ENCODE results near the gene AP1G2.

The AP1G2 gene

DNA sequence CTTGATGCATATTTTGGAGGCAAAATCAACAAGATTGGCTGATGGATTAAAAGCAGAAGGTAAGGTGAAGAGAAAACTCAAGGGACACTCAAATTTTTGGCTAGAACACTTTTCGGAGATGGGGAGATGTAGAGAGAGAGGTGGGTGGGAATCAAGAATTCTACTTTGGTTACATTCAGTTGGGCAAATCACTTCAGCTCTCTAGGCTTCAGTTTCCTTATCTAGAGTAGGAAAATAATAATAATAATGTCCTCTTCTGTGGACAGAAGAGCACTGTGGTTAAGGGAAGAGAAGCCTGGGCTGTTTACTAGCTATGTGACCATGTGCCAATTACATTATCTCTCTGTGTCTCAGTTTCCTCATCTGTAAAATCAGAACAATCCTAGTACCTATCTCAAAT, 45.2 kb upstream of the AP1G2 start:
- TF ChIP-seq TAF1 (IDR thresholded peaks at IDR 0.05; ENCODE audit: low read depth) = no peak
- no peak for TF ChIP-seq YY1 (IDR thresholded peaks at IDR 0.05; ENCODE audit: low read depth)
- no peak for TF ChIP-seq CREB1 (IDR thresholded peaks at IDR 0.05; ENCODE audit: low read depth)
- TF ChIP-seq TCF12 (IDR thresholded peaks at IDR 0.05; ENCODE audit: low read depth) = no peak
- no peak for TF ChIP-seq FOXM1 (IDR thresholded peaks at IDR 0.05; ENCODE audit: borderline replicate concordance, low read depth)
- TF ChIP-seq NFIC (IDR thresholded peaks at IDR 0.05) = no peak
- no peak for TF ChIP-seq ZBTB7A (IDR thresholded peaks at IDR 0.05; ENCODE audit: low read depth)
- no peak for TF ChIP-seq REST (IDR thresholded peaks at IDR 0.05; ENCODE audit: low read depth)
- TF ChIP-seq RAD21 (IDR thresholded peaks at IDR 0.05; ENCODE audit: low read depth) = no peak
- no peak for TF ChIP-seq EP300 (IDR thresholded peaks at IDR 0.05; ENCODE audit: borderline replicate concordance)
- TF ChIP-seq MAX (IDR thresholded peaks at IDR 0.05) = no peak
- TF ChIP-seq CEBPB (IDR thresholded peaks at IDR 0.05) = no peak
- TF ChIP-seq, protein P1, sequence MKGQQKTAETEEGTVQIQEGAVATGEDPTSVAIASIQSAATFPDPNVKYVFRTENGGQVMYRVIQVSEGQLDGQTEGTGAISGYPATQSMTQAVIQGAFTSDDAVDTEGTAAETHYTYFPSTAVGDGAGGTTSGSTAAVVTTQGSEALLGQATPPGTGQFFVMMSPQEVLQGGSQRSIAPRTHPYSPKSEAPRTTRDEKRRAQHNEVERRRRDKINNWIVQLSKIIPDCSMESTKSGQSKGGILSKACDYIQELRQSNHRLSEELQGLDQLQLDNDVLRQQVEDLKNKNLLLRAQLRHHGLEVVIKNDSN (IDR thresholded peaks at IDR 0.05) = no peak
- no peak for TF ChIP-seq TEAD4 (IDR thresholded peaks at IDR 0.05)
- TF ChIP-seq EGR1 (IDR thresholded peaks at IDR 0.05) = no peak

DNA sequence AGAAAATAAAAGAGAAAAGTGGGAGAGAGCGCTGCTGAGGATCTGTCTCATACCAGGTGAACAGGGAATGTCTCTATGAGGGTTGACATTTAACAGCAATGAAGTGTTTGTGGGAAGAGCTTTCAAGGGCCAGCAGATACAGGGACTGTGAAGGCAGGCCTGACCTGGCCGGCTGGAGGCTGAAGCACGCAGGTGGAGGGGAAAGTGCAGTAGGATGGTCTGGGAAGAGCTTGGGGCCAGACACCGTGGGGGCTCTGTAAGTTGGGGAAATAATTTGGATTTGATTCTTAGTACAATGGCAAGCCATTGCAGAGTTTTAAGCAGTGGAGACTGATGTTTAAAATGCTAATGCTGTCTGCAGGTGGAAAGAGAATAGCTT, 44.8 kb upstream of the AP1G2 start:
- TF ChIP-seq MAX (IDR thresholded peaks at IDR 0.05) = no peak

- TF ChIP-seq ZBTB7A (IDR thresholded peaks at IDR 0.05; ENCODE audit: low read depth) (no peak), CEBPB (IDR thresholded peaks at IDR 0.05) (no peak), TCF12 (IDR thresholded peaks at IDR 0.05; ENCODE audit: low read depth) (no peak), YY1 (IDR thresholded peaks at IDR 0.05; ENCODE audit: low read depth) (no peak), EGR1 (IDR thresholded peaks at IDR 0.05) (no peak), FOXM1 (IDR thresholded peaks at IDR 0.05; ENCODE audit: borderline replicate concordance, low read depth) (no peak), TAF1 (IDR thresholded peaks at IDR 0.05; ENCODE audit: low read depth) (no peak), TEAD4 (IDR thresholded peaks at IDR 0.05) (no peak), EP300 (IDR thresholded peaks at IDR 0.05; ENCODE audit: borderline replicate concordance) (no peak), MAX (IDR thresholded peaks at IDR 0.05) (no peak)
- TF ChIP-seq, protein P1 (IDR thresholded peaks at IDR 0.05) = no peak
These were observed 43.3 kb upstream of the AP1G2 start for GRCh38 chr14:23610815-23611289.

- TF ChIP-seq ZBTB7A (IDR thresholded peaks at IDR 0.05; ENCODE audit: low read depth) (no peak), CEBPB (IDR thresholded peaks at IDR 0.05) (no peak), EP300 (IDR thresholded peaks at IDR 0.05; ENCODE audit: borderline replicate concordance) (no peak), EGR1 (IDR thresholded peaks at IDR 0.05) (no peak), FOXM1 (IDR thresholded peaks at IDR 0.05; ENCODE audit: borderline replicate concordance, low read depth) (no peak), CREB1 (IDR thresholded peaks at IDR 0.05; ENCODE audit: low read depth) (no peak), TCF12 (IDR thresholded peaks at IDR 0.05; ENCODE audit: low read depth) (no peak), RAD21 (IDR thresholded peaks at IDR 0.05; ENCODE audit: low read depth) (no peak), MAX (IDR thresholded peaks at IDR 0.05) (no peak), YY1 (IDR thresholded peaks at IDR 0.05; ENCODE audit: low read depth) (no peak)
- TF ChIP-seq, protein P1 (IDR thresholded peaks at IDR 0.05) = no peak
These were observed 42.7 kb upstream of the AP1G2 start for GRCh38 chr14:23610090-23610814.

- TF ChIP-seq FOXM1 (IDR thresholded peaks at IDR 0.05; ENCODE audit: borderline replicate concordance, low read depth) (no peak), TCF12 (IDR thresholded peaks at IDR 0.05; ENCODE audit: low read depth) (no peak), CREB1 (IDR thresholded peaks at IDR 0.05; ENCODE audit: low read depth) (no peak), REST (IDR thresholded peaks at IDR 0.05; ENCODE audit: low read depth) (no peak), TAF1 (IDR thresholded peaks at IDR 0.05; ENCODE audit: low read depth) (no peak), TEAD4 (IDR thresholded peaks at IDR 0.05) (no peak), ZBTB7A (IDR thresholded peaks at IDR 0.05; ENCODE audit: low read depth) (no peak), EP300 (IDR thresholded peaks at IDR 0.05; ENCODE audit: borderline replicate concordance) (no peak)
- TF ChIP-seq, protein P1 (IDR thresholded peaks at IDR 0.05) = no peak
These were observed 41.4 kb upstream of the AP1G2 start for GRCh38 chr14:23609001-23609400.

Measured in Ishikawa (cell line).